Midbrain (tissue), 1 donor: ENCODE results near the gene TYW1.
"Not testable (repeated sequence)": the region's sequence is repeated elsewhere in the genome, so short reads cannot be mapped to it uniquely, and the experiment has no call there.

Experiments used
- DNase-seq: peaks from one replicate; lab custom pipeline; 2025; lab: John Stamatoyannopoulos, UW

Gene TYW1

DNA sequence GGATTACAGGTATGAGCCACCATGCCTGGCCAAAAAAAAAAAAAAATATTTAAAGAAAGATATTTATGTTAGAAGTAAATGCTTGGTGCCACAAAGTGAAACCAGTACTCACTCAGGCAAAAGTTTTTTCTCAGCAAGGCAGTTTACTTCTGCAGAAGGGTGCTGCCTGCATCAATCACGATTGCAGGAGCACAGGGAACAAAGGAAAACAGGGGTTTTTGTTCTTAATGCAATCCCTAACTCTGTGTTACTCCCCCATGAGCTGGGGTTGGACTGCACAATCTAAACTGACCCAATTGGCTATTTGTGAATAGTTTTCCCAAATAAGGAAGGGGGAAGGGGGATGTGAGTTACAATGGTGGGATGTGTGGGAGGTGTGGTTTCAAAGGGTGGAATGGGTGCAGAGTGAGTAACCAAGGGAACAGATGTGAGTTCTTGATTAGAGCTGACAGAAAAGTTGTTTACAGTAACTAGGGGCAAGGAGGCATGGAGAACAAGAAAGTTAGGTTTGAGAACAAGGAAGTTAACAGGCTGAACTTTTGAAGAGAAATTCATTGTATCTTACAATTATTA, 255.4 kb downstream of the TYW1 start:
- DNase-seq = no peak

DNA sequence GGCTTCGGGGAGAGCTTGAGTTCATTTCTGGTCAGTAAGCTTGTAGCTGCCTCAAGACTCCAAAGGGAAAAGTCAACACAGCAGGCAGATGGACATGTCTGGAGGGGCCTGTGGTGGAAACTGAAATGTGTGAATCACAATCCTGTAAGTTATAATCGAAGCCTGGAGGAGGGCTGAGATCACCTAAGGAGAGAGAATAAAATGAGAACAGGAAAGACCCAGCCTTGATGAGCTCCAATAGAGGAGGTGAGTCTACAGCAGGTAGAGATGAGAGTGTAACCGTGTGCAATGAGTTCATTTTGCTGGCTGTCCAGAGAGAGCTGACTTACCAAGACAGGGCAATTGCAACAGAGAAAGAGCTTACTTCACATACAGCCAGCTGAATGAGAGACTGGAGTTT, 258.4 kb downstream of the TYW1 start:
- DNase-seq = not testable (repeated sequence)

DNA sequence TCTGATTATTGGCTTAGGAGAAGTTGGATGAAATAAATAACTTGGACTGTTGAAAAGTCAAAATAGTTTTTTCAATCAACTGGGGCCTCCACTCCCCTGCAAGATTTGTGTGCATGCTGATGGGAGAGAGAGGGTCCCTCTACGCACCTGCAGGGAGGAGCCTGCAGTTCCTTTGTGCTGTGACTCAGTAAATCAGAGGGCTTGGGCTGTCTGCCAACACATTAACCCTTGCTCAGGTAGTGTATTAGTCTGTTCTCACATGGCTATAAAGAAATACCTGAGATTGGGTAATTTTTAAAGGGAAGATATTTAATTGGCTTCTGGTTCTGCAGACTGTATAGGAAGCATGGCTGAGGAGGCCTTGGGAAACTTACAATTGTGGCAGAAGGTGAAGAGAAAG, 261.1 kb downstream of the TYW1 start:
- not testable (repeated sequence) for DNase-seq

DNA sequence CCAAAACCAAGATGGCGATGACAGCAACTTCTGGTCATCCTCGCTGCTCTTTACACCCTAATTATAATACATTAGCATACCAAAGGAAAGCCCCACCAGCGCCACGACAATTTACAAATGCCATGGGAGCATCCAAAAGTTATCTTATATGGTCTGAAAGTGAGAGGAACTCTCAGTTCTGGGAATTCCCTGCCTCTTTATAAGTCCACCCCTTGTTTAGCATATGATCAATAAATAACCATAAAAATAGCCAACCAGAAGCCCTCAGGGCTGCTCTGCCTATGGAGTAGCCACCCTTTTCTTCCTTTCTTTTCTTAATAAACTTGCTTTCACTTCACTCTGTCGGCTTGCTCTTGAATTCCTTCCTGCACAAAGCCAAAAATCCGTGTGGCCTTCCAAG, 262.7 kb downstream of the TYW1 start:
- DNase-seq = not testable (repeated sequence)

DNA sequence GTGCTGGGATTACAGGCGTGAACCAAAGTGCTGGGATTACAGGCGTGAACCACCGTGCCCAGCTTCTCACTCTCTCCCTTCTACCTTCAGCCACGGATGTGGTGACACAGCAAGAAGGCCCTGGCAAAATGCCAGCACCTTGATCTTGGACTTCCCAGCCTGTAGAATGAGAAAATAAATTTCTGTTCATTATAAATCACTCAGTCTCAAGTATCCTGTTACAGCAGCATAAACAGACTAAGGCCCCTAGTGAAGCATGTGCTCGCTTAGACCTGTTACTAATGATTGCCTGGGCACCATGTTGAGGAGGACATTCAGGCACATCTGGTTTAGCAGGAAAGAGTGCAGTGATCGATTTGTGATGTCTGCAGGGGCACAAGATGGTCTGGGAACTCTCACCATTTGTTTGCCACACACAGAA, 263.5 kb downstream of the TYW1 start:
- not testable (repeated sequence) for DNase-seq

DNA sequence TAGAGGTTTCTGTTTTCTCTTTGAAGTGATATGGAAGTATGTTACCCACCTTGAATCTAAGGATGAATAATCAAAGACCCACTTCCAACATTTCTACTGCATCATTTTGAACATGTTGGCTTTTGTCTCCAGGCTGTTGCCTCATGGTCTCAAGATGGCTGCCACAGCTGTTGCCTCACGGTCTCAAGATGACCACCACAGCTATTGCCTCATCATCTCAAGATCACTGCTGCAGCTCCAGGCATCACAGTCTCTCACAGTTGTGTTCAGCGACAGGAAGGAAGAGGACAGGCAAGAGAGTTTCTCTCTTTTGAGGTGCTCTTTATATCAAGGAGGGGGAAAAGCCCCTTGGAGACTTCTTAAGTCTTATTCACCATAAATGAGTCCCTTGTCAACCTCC, 267.4 kb downstream of the TYW1 start:
- not testable (repeated sequence) for DNase-seq

DNA sequence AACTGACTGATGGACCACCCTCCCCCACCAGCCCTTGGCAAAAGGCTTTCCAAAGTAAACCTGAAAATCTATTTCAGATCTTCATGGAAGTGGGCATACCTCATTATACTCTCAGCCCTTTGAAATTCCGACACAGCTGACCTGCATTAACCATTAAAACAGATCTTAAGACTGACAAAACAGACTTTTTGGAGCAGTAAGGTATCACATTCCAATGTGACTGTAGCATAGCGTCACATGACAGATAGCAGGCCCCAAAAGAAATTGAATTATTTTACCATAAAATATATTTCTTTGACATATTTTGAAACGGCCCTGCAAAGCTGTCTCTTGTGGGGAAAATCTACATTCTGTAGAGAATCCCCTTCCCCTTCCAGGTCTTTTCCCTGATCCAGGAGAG, 269.4 kb downstream of the TYW1 start:
- DNase-seq = not testable (repeated sequence)

DNA sequence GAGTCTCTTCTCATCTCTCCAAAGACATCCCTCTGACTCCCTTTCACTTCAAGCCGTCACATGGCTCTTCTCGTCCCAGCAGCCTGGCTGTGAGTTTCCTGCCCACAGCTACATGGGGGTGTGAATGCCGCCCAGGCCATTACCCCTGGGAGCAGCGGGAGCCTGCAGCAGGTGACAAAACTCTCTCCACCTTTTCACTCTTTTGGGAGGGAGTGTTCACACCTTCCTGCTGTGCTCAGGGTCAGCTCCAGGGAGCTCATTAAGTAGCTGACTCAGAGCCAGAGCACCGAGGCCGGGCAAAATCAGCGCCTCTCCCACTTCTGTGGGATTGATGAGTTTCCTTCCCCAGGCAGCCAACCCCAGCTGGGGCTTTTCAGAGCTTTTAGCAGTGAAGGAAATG, 271.3 kb downstream of the TYW1 start:
- no peak for DNase-seq

DNA sequence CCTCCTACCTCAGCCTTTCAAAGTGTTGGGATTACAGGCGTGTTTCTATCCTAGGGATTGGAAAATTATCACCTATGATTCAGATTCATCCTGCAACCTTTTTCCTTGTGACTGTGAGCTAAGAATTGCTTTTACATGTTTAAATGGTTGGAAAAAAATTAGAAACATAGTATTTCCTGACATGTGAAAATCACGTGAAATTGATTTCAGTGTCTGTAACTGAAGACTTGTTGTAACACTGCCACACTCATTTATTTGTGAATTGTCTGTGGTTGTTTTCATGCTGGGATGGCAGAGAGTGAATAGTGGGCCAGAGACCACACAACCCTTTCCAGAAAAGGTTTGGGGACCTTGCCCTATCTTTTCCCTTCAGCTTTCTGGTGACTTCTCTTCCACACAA, 273.3 kb downstream of the TYW1 start:
- DNase-seq = not testable (repeated sequence)
